HTR-8/SVneo (cell line): Measurements from ENCODE around the gene GRIPAP1.

Experiments
- DNase-seq: peaks from one replicate; pipeline ENCODE4 v3.0.0; 2011; ENCODE audit warnings: low spot score, mixed read lengths; ENCODE audit not compliant: insufficient read length
- FAIRE-seq: peaks from 2 replicates; lab custom pipeline; 2011; peaks lifted over from hg19 to GRCh38; lab: Jason Lieb, UNC

Gene GRIPAP1

DNA sequence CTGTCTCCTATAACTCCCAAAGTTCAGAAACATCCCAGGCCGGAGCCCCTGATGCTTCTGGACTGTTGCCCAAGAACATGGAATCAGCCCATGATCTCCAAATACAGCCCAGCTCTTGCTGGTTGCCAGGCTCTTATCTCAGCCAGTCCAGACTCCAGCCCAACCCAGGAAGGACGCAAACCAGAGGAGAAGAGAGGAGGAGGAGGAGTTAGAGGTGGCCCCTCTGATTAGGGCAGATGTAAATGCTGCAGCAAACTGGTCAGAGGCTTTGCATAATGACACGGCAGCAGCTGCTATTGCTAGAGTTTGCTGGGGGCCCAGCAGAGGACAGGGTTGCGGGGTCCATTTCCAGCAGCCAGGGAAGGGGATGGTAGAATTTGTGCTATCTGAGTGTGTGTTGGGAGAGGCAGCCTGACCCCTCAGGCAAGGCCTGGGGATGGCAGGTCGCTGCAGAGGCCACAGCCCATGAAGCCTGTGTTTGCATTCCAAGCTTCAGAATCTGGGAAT is 40.4 kb downstream of the GRIPAP1 start:
- no peak for FAIRE-seq
- DNase-seq, result no peak

- FAIRE-seq, result no peak
- no peak for DNase-seq
These were observed 41.8 kb downstream of the GRIPAP1 start for GRCh38 chrX:48960291-48960690.

DNA sequence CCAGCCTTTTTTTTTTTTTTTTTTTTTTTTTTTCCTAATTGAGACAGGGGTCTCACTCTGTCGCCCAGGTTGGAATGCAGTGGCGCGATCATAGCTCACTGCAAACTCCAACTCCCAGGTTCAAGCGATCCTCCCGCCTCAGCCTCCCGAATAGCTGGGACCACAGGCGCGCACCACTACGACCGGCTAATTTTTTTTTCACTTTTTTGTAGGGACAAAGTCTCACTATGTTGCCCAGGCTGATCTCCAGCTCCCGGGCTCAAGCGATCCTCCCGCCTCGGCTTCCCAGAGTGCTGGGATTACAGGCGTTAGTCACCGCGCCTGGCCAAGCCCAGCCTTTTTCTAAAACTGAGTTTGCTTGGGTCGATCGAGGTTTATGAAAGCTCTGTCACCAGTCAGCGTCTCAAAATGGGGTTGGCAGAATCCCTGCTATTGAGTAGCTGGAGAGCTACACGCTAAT is 43.4 kb downstream of the GRIPAP1 start:
- DNase-seq, result no peak
- no peak for FAIRE-seq

DNA sequence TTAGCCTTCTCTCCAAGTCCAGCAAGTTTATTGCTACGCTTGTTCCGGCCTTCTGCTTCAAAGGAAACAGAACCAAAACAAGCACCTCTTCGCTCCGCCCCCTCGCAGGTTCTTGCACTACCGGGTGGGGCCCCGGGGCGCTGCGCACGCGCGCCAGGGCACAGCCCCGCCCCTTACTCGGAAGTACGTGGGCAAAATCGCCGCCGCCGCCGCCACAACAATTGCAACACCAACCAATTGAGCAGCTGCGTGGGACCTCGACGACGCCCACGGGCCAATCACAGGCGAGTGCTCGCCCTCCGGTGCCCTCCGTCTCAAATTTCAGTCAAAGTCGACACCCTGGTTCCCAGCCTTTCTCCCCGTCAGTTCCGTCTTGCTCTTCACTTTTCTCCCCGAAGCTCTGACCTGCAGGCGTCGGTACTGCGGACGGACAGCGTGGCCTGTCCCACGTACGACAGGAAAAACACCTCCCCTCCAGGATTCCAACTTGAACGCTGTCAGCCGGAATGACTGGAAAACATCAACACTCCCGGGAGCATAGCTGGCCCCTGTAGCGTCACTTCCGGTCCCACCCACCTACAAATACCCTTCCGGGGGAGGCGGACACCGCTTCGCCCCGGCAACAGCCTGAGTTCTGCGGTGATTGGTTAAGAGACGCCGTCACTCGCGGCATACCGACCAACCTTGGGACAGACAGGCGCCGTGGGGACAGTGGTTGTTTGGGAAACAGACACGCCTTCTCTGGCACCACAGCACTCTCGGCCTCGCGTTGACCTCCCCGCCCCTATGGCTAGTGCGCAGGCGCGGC is 44.0 kb downstream of the GRIPAP1 start:
- DNase-seq, result peak; percentile 92
- FAIRE-seq, result no peak

DNA sequence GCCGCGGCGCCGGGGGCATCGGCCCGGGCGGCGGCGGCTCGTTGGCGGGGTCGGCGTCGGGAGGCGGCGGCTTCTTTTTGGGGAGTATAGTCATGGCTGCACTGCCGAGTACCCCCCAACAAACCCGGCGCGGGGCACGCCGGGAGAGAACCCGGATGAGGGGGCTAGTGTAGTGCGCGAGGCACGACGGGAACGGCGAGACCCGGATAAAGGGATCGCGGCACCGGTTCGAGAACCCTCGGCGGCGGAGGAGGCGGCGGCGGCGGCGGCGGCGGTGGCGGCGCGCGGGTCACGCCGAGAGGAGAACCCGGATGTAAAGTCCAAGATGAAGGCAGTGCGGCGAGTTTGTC is 44.6 kb downstream of the GRIPAP1 start, which contains the start of gene OTUD5:
TSS of gene OTUD5 (minus strand) at position 131 of the 350 bp plus-strand sequence. CDS start at position 94, 37 bp downstream.
- no peak for FAIRE-seq
- DNase-seq, result peak; percentile 41

DNA sequence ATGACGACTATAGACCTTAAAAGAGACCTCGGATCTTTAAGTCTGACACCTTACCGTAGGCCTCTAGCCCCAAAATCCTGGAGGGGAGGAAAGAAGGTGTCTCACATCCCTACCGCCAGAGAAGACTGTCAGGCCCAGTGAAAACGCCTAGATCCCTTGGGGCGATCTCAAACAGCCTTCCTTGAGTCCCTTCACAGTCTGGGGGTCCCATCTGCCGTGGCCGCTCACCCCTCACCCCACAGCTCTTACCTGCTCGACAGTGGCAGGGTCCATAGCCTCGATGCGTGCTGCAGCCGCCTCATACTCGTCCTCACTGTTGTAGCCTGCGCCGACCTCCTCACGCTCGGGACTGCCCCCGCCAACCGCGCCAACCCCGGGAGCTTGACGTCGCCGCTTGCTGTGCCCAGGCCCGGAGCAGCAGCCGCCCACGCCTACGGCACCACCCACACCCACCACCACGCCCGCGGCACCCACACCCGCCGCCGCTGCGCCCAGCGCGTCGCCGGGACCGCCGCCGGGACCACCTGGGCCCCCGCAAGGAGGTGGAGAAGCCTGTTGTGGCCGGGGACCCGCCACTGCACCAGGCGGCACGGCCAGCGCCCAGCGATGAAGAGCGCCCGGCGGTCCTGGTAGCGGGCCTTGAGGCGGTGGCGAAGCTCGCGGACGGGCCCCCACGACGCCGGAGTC is 45.2 kb downstream of the GRIPAP1 start:
- no peak for FAIRE-seq

GRCh38 chrX:48948589-48948988 is 53.5 kb downstream of the GRIPAP1 start:
- FAIRE-seq (no peak), DNase-seq (no peak)

More for the DNA sequence above, 45.2 kb downstream of the GRIPAP1 start:
- no peak for DNase-seq

DNA sequence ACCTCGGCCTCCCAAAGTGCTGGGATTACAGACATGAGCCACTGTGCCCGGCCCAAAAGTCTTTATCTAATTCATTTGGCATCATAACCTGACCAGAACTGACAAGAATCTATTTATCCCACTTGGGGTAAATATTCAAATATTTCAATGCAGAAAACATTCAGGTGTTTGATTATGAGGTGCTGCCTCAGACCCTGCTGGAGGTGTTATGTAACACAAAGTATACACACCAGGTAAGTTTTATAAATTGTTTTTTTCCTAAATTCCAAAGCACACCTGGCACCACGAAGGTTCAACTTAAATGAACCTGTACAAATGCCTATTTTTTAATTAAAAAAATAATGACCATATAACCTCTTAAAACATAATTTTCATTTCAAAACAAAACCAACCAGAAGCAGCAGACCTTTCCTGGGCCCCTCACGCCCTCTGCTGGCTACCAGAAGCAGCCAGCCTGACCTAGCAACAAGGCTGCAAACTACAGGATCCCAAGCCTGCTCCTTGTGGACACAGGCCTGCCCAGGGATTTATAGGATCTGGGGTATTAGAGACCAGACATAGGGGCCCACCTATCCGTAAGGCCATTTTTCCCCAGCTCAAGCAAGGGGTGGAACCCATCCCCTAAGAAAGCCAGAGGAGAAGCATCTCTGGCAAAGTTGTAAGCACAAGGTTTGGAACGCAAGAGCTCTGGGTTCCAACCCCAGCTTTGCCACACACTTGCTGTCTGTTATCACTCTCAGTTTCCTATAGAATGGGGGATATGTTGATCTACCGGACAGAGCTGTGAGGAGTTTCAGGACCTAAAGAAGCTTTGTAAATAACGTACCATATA is 56.3 kb downstream of the GRIPAP1 start:
- FAIRE-seq, result no peak
- peak; percentile 22 for DNase-seq

DNA sequence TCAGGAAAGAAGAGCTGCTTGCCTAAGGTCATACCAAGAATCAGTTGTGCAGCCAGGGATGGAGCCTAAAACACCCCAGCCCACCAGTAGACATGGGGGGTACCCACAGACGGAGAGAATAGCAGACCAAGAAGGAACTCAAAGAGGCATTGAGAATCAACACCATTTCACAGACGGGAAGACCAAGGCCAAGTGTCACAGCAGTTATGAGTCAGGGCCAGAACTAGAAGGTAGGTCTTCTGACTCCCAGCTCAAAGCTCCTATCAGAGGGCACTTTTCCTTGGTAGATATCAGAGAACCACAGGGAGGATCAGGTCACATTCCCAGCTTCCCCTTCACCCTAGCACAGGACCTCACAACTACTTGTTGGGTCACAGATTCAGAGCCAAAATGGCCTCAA is 59.2 kb downstream of the GRIPAP1 start:
- DNase-seq (no peak), FAIRE-seq (no peak)

- no peak for DNase-seq
- no peak for FAIRE-seq
These were observed 61.6 kb downstream of the GRIPAP1 start for GRCh38 chrX:48940404-48940955.

DNA sequence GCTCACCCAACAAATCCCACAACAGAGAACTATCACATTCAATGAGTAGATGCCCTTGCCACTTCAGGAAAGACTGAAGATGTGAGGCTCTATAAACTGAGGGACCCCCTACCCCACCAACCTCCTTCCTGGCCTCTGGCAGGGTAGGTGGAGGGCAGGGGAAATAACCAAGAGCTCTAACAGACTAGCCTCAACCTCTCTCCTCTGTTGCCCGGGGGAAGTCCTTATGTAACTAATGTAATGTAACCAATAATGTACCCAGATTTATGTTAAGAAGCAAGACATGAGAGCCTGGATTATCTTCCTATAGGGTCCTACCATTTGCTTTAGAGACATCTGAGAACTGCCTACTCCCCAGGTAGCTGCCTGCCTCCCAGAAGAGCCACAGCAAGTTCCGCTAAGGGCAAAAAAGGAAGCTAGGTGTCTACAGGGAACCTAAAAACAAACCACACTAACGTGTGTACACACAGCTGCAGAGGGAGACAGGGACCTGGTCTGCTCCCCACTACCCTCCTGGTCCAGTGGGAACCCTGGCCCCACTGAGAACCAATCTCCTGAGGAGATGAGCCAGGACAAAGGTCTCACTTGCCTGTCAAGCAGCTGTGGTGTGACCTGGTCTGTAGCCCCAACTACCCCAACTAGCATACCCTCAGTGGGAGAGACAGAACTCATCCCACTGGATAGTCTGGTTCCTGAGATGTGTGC is 62.4 kb downstream of the GRIPAP1 start:
- DNase-seq, result no peak
- FAIRE-seq, result no peak

GRCh38 chrX:48938721-48939425 is 63.2 kb downstream of the GRIPAP1 start:
- DNase-seq, result no peak

GRCh38 chrX:48937054-48937907 is 64.8 kb downstream of the GRIPAP1 start:
- FAIRE-seq (no peak), DNase-seq (no peak)

More at GRCh38 chrX:48938721-48939425, 63.2 kb downstream of the GRIPAP1 start:
- no peak for FAIRE-seq

DNA sequence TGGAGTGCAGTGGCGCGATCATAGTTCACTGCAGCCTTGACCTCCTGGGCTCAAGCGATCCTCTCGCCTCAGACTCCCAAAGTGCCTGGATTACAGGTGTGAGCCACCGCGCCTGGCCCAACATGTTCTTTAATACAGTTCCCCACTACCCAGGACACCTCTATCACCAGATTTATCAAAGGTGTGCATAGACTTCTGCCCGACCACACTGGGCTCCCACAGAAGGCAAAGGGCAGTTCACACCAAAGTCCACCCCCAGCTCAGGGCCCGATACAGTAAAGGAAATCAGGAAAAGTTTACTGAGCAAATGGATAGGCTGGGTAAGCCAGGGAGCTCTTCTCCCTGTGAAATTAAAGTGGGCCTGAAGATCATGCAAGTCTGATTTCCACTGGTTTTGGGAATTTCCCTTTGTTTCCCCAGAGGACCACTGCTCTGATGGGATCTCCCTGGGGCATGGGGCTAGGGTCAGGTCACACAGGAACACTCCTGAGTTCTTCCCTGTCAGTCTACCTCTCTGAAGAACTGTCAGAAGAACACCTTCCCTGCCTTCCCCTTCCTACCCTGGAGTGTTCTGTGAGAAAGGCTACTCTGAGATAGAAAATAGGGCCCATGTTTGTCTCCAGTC is 65.5 kb downstream of the GRIPAP1 start:
- FAIRE-seq, result no peak
- DNase-seq, result no peak

DNA sequence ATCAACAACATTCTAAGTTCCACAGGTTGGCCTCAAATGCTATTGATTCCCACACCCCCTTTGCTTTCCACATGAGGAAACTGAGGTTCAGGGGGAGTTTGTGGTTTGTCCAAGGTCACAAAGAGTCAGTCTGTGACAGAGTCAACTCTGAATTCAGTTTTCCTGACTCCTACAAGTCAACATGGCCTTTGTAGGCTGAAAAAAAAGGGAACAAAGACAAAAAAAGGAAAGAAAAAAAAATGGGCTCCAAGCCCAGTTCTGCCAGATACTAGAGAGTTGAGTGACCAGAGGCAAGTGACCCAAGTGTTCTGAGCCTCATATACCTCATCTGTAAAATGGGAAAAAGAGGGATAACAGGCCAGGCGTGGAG is 66.8 kb downstream of the GRIPAP1 start:
- no peak for DNase-seq
- no peak for FAIRE-seq

- DNase-seq (no peak), FAIRE-seq (no peak)
These were observed 67.3 kb downstream of the GRIPAP1 start for GRCh38 chrX:48934581-48935300.

DNA sequence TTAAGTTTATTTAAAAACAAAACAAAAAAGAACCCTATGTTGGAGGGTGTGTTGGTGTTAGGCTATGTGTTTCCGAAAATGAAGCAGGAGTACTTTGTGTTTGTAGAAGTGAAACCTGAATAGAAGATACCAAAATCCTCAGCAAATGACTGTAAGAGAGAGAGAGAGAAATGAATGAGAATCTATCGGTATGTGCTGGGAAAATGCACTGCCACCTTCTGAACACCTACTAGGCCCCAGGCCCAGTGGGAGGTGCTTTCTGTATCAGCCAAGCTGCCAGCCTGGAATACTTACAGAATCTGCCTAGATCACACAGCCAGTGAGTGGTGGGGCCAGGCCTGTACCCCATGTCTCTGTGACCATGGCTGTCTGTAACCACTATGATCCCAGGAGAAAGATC is 68.3 kb downstream of the GRIPAP1 start:
- FAIRE-seq (no peak), DNase-seq (no peak)
